ENCODE results near the gene PDCD1. TPM values are rescaled to one million over a fixed set of nuclear protein-coding genes. Genes with fewer than 3 reads are reported as not detected.
A peak's percentile ranks its signal among the peaks of the same experiment; 100 is the strongest.
"Not testable (repeated sequence)": the region's sequence is repeated elsewhere in the genome, so short reads cannot be mapped to it uniquely, and the experiment has no call there.

Gene PDCD1
- total RNA-seq, 1 experiment from 2014 or later: not detected

GRCh38 chr2:241885291-241885945 lies 26.7 kb upstream of the PDCD1 start:
- in situ Hi-C loops (cut with HindIII; ENCODE audit: low pct_unique_long_range_greater_than_20kb, low sequenced_read_pairs): no loop called here
- no peak for DNase-seq (ENCODE audit: low read depth)

- in situ Hi-C loops (cut with HindIII; ENCODE audit: low pct_unique_long_range_greater_than_20kb, low sequenced_read_pairs): no loop called here
Observed at GRCh38 chr2:241884951-241885290, 26.2 kb upstream of the PDCD1 start.

GRCh38 chr2:241882091-241882625 lies 23.5 kb upstream of the PDCD1 start:
- DNase-seq (ENCODE audit: low read depth): no peak
- in situ Hi-C loops (cut with HindIII; ENCODE audit: low pct_unique_long_range_greater_than_20kb, low sequenced_read_pairs): no loop called here

More at GRCh38 chr2:241884951-241885290, 26.2 kb upstream of the PDCD1 start:
- no peak for DNase-seq (ENCODE audit: low read depth)

GRCh38 chr2:241880311-241881073 lies 21.8 kb upstream of the PDCD1 start:
- in situ Hi-C loops (cut with HindIII; ENCODE audit: low pct_unique_long_range_greater_than_20kb, low sequenced_read_pairs): no loop called here
- DNase-seq (ENCODE audit: low read depth): no peak

- in situ Hi-C loops (cut with HindIII; ENCODE audit: low pct_unique_long_range_greater_than_20kb, low sequenced_read_pairs): no loop called here
- DNase-seq (ENCODE audit: low read depth): no peak
Observed at GRCh38 chr2:241879326-241879725, 20.6 kb upstream of the PDCD1 start.

- peak; percentile 53 for DNase-seq (ENCODE audit: low read depth)
- in situ Hi-C loops (cut with HindIII; ENCODE audit: low pct_unique_long_range_greater_than_20kb, low sequenced_read_pairs): no loop called here
Observed at GRCh38 chr2:241877989-241878970, 19.6 kb upstream of the PDCD1 start.

- in situ Hi-C loops (cut with HindIII; ENCODE audit: low pct_unique_long_range_greater_than_20kb, low sequenced_read_pairs): no loop called here
- no peak for DNase-seq (ENCODE audit: low read depth)
Observed at GRCh38 chr2:241877197-241877685, 18.5 kb upstream of the PDCD1 start.

GRCh38 chr2:241876528-241877196 lies 18.0 kb upstream of the PDCD1 start:
- in situ Hi-C loops (cut with HindIII; ENCODE audit: low pct_unique_long_range_greater_than_20kb, low sequenced_read_pairs): no loop called here
- no peak for DNase-seq (ENCODE audit: low read depth)

- DNase-seq (ENCODE audit: low read depth); in situ Hi-C loops (cut with HindIII; ENCODE audit: low pct_unique_long_range_greater_than_20kb, low sequenced_read_pairs): not testable (repeated sequence)
Observed at GRCh38 chr2:241875754-241876527, 17.2 kb upstream of the PDCD1 start.

- in situ Hi-C loops (cut with HindIII; ENCODE audit: low pct_unique_long_range_greater_than_20kb, low sequenced_read_pairs): no loop called here
- DNase-seq (ENCODE audit: low read depth): no peak
Observed at GRCh38 chr2:241874277-241874925, 15.7 kb upstream of the PDCD1 start.

GRCh38 chr2:241873803-241874110 lies 15.1 kb upstream of the PDCD1 start:
- no peak for DNase-seq (ENCODE audit: low read depth)
- in situ Hi-C loops (cut with HindIII; ENCODE audit: low pct_unique_long_range_greater_than_20kb, low sequenced_read_pairs): no loop called here

GRCh38 chr2:241873081-241873802 lies 14.5 kb upstream of the PDCD1 start:
- in situ Hi-C loops (cut with HindIII; ENCODE audit: low pct_unique_long_range_greater_than_20kb, low sequenced_read_pairs): no loop called here

GRCh38 chr2:241872313-241872642 lies 13.6 kb upstream of the PDCD1 start:
- DNase-seq (ENCODE audit: low read depth): no peak
- in situ Hi-C loops (cut with HindIII; ENCODE audit: low pct_unique_long_range_greater_than_20kb, low sequenced_read_pairs): no loop called here

More at GRCh38 chr2:241873081-241873802, 14.5 kb upstream of the PDCD1 start:
- no peak for DNase-seq (ENCODE audit: low read depth)

- no peak for DNase-seq (ENCODE audit: low read depth)
- in situ Hi-C loops (cut with HindIII; ENCODE audit: low pct_unique_long_range_greater_than_20kb, low sequenced_read_pairs): no loop called here
Observed at GRCh38 chr2:241871538-241872312, 13.0 kb upstream of the PDCD1 start.

GRCh38 chr2:241870611-241871537 lies 12.2 kb upstream of the PDCD1 start:
- in situ Hi-C loops (cut with HindIII; ENCODE audit: low pct_unique_long_range_greater_than_20kb, low sequenced_read_pairs): no loop called here
- no peak for DNase-seq (ENCODE audit: low read depth)

Data from Caki2 (cell line).